ENCODE measurements around the gene NDUFB10. TPM values are rescaled to one million over a fixed set of nuclear protein-coding genes. Genes with fewer than 3 reads are reported as not detected.
A peak's percentile ranks its signal among the peaks of the same experiment; 100 is the strongest.
"Not testable (repeated sequence)": the region's sequence is repeated elsewhere in the genome, so short reads cannot be mapped to it uniquely, and the experiment has no call there.

The NDUFB10 gene
- 737 TPM for total RNA-seq
- long read RNA-seq, transcript NDUFB10-201 (4 exons, 705 nt) = major isoform, 205 of 222 reads
- long read RNA-seq, partial matches to known transcripts = 9 of 222 reads
- long read RNA-seq, other reads (novel, unspliced or antisense) = 4 of 222 reads

GRCh38 chr16:1959269-1960039 is at the start of gene NDUFB10:
Gene NDUFB10 (plus strand): TSS chr16:1959538. CDS start chr16:1959625, 87 bp downstream.
- intact Hi-C loops (cut with DNase I) = loop anchor here (5.0 kb wide), 1 partner anchor 253 kb away; the partner anchor contains the start of genes BRICD5 and PGP
- peak; percentile 96 for DNase-seq (ENCODE audit: missing footprints)
- peak; percentile 93 for ATAC-seq

- peak; percentile 37 for DNase-seq (ENCODE audit: missing footprints)
- intact Hi-C loops (cut with DNase I) = no loop called here
These were observed 49.6 kb upstream of the NDUFB10 start for GRCh38 chr16:1909561-1910231.

GRCh38 chr16:1911467-1912214 is 47.7 kb upstream of the NDUFB10 start:
- DNase-seq (ENCODE audit: missing footprints) = no peak
- intact Hi-C loops (cut with DNase I) = no loop called here
- no peak for ATAC-seq

More at GRCh38 chr16:1909561-1910231, 49.6 kb upstream of the NDUFB10 start:
- ATAC-seq = no peak

DNA sequence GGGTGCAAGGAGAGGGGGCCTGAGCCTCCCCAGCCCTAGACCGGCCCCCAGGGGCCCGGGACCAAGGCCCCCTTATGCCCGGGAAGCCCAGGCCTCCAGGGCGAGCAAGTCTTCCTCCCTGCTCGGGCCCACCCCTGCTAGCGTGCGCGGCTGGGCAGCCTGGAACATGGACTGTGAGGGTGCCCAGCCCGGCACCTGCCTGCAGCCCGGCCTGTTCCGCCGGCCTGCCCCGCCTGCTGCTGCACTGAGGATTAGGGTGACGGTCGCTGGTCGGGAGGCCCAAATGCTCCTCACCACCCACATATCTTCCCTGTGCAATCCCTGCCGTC is 47.2 kb upstream of the NDUFB10 start:
- ATAC-seq (no peak), DNase-seq (ENCODE audit: missing footprints) (no peak)
- intact Hi-C loops (cut with DNase I) = no loop called here

DNA sequence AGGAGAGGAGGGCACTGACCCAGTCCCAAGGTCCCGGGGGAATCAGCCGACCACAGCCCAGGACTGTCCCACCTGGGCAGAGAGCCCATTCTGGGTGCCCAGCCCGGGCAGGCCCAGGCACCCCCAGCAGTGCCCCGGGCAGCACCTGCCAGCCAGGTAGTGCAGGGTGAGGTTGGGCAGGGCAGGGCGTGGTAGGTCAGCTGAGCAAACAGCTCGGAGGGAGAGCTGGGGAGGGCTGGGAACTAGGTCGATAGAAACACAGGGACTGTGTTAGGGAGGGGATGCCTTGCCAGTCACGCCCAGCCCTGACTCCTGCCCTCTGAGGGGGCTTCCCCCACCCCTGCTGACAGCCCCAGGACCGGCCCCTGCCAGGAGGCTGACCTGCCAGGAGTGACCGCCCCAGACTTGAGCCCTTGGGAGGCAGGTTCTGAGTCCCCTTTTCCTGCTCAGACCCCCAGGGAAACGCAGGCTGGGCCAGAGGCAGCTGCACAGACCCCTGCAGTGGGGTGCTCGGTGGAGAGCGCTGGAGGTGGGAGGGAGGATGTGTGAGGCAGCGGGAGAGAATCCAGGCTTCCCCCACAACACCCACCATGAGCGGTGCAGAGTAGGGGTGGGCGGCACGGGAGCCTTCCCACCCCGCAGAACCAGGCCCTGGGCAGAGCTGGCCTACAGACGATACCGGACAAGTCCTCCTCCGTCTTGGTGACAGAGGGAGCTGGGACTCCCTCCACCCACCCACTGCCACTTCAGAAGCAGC is 45.8 kb upstream of the NDUFB10 start:
- peak; percentile 31 for DNase-seq (ENCODE audit: missing footprints)
- no peak for ATAC-seq
- intact Hi-C loops (cut with DNase I) = no loop called here

DNA sequence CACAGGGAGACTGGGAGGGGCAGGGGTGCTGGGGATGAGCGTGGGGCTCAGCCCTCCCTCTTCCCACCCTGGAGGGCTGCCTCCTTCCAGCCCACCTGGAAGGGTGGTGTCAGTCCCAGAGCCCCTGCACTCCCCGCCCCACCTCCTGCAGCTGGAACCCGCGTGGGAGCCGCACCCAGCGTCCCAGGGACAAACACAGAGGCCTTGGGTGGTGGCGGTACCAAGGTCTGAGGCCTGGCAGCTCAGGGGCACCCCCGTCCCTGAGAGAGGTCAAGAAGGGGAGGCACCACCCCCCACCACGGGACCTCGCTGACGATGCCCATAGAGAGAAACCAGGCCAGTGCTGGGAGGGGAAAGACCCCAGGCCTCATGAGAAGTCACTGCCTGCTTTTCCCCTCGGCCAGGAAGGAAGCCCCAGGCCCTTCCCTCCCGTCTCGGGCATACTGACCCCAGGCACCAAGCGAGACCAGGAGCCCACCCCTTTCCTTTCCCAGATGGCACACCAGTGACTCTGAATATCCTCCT is 45.2 kb upstream of the NDUFB10 start:
- intact Hi-C loops (cut with DNase I) = no loop called here
- DNase-seq (ENCODE audit: missing footprints) (peak; percentile 44), ATAC-seq (no peak)

GRCh38 chr16:1914988-1915387 is 44.4 kb upstream of the NDUFB10 start:
- intact Hi-C loops (cut with DNase I) = no loop called here
- ATAC-seq = no peak
- peak; percentile 28 for DNase-seq (ENCODE audit: missing footprints)

DNA sequence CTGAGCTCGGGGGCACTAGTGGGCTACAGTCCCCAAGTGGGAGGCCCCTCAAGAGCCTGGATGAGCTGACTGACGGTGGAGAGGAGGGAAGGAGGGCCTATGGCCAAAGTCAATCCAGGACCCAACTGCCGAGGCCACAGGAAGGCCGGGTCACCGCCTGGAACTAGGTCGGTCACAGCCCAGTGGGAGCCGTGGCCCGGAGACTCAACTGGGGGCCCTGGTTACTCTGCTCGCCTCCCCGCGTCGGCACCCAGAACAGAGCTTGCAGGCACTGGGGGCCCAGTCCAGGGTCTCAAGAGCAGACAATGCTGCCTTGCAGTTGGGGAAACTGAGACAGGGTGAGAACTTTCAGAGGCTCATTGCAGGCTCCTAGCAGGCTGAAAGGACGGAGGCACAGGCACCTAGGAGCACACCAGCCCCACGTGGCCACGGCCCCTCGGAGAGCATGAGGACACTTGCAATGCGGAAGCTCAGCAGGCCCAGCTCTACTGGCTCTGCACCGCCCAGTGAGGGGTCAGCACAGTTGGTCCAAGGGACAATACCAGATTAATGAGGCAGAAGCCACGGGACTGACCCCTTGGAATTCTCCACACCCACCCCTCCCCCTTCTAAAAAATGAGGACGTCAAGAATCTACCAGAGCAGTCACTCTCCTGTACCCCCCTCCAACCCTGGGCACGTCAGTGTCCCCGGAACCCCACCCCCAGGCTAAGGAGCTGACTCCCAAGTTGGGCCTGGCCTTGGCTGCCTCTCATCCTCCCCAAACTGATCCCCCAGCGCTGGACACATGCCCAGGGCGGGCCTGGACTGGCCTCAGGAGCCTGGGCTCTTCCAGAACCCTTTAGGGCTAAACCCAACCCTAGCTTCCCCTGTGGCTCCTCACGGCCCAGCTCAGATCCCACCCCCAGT is 43.4 kb upstream of the NDUFB10 start:
- DNase-seq (ENCODE audit: missing footprints) (peak; percentile 52), ATAC-seq (no peak)
- intact Hi-C loops (cut with DNase I) = no loop called here

DNA sequence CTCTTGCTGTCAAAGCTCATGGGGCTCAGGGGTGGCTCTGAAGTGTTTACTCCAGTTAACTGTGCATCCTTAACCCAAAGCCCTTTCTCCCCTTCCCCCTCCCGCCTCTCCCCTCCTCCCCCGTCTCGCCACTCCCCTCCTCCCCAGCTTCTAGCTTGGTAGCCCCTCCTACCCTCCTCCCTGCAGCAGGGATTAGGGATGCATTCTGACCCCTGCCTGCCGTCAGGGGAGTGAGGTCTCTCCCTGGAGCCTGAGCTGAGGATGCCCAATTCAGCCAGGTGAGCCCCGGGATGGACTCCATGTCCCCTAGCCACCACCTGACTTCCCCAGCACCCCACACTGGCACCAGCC is 42.7 kb upstream of the NDUFB10 start:
- no peak for ATAC-seq
- intact Hi-C loops (cut with DNase I) = no loop called here
- peak; percentile 30 for DNase-seq (ENCODE audit: missing footprints)

DNA sequence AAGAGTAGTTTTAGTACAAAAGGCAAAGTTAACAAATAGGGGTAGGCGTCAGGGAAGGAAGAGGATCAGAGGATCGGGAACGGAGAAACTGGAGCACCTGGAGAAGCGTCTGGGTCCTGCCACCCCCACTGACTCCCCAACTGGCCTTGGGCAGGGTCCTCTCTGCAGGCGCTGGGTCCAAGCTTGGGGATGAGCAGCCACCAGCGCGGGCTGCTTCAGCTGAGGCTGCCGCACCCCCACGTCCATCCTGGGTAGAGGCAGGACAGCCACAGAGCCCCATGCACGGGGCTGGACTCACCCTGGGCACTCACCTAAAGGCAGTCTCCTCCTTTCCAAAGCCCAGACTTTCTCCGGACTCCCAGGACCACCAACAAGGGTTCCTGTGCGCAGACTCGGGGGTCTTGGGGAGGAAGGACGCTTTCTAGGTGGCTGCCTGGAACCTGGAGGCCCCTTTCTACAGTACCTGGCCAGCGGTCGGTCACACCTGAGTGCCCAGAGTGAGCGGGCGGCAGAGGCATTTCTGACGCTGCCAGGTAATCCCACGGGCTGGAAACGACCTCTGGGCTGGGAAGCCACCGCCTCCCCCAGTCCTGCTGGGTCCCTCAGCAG is 42.2 kb upstream of the NDUFB10 start:
- DNase-seq (ENCODE audit: missing footprints) (peak; percentile 31), ATAC-seq (no peak)
- intact Hi-C loops (cut with DNase I) = no loop called here

GRCh38 chr16:1917665-1918350 is 41.5 kb upstream of the NDUFB10 start:
- ATAC-seq (no peak), DNase-seq (ENCODE audit: missing footprints) (peak; percentile 21)
- intact Hi-C loops (cut with DNase I) = no loop called here

DNA sequence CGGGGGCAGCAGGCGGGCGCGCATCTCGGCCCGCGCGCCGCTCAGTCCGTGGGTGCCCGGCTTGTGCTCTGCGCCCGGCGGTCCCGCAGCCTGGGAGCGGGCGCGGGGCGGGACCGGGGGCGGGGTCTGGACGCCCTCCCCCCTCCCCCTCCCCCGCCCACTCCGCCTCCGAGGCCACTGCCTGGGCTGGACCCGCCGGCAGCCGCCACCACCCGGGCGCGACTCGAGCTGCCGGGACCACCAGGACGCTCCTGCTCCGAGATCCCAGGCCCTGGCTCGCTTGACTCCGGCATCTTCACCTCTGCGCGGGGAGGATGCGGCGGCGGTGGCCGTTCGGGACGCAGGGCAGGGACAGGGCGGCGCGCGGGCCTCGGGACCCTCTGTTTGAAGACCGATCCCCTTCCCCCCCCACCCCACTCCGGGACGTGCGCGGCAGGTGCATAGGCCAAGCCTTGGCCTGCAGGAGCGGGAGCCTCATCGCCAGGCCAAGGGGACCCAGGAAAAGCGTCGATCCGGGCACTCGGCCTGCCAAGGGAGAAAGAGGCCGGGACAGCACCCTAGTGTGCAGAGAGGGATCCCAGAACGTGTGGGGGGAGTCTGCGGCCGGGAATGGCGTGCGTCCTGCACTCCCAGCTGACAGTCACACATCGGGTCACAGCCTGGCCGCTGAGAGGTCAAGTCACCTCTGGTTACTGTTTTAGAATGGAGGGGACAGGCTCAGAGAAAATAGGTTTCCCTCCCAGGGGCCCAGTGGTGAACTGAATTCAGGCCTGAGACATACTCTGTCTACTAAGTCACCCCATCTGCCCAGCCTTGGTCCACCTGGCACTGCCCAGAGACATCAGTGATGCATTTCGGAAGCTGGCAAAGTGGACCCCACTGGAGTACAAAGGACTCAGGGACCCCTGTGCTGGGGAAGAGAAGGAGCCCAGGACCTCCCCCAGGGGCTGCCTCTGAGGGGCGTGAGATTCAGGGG is 40.7 kb upstream of the NDUFB10 start, which contains the start of gene HS3ST6:
Gene HS3ST6 (minus strand): TSS at position 65 of the 976 bp plus-strand sequence. CDS start 92 bp downstream, outside the sequence.
- ATAC-seq (no peak), DNase-seq (ENCODE audit: missing footprints) (peak; percentile 9)
- intact Hi-C loops (cut with DNase I) = no loop called here

- ATAC-seq (no peak), DNase-seq (ENCODE audit: missing footprints) (no peak)
- intact Hi-C loops (cut with DNase I) = no loop called here
These were observed 39.9 kb upstream of the NDUFB10 start for GRCh38 chr16:1919327-1919998.

GRCh38 chr16:1920122-1920521 is 39.2 kb upstream of the NDUFB10 start:
- intact Hi-C loops (cut with DNase I); ATAC-seq; DNase-seq (ENCODE audit: missing footprints): not testable (repeated sequence)

DNA sequence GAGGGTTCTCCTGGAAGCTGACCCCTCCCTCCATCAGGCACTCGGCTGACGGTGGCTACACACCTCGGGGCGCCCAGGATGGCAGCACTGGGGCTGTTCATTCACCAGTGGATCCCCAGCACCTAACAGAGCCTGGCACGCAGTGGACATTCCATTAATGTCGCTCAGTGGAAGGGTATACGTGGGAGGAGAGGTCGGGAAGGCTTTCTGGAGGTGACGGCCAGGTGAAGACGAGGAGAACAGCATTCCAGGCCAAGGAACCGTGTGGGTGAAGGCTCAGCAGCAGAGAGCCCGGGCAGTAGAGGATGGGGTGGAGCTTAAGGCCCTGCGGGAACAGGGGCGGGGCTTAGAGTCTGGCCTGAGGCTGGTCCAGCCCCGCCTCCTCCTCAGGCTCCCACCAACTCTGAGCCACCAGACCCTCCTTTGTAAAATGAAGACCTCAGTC is 38.6 kb upstream of the NDUFB10 start:
- intact Hi-C loops (cut with DNase I) = no loop called here
- DNase-seq (ENCODE audit: missing footprints) (no peak), ATAC-seq (no peak)

Data from Right ventricle myocardium inferior (tissue), 1 donor.